NCI-H345 treated with DMSO at 0.1 percent for 48 hours (cell line): ENCODE measurements around the gene DAPK3.
A peak's percentile ranks its signal among the peaks of the same experiment; 100 is the strongest.
"Not testable (repeated sequence)": the region's sequence is repeated elsewhere in the genome, so short reads cannot be mapped to it uniquely, and the experiment has no call there.

ENCODE experiments used
- DNase-seq: peaks from one replicate; lab custom pipeline; 2025; ENCODE audit not compliant: unreplicated experiment; lab: John Stamatoyannopoulos, UW

DAPK3 gene

DNA sequence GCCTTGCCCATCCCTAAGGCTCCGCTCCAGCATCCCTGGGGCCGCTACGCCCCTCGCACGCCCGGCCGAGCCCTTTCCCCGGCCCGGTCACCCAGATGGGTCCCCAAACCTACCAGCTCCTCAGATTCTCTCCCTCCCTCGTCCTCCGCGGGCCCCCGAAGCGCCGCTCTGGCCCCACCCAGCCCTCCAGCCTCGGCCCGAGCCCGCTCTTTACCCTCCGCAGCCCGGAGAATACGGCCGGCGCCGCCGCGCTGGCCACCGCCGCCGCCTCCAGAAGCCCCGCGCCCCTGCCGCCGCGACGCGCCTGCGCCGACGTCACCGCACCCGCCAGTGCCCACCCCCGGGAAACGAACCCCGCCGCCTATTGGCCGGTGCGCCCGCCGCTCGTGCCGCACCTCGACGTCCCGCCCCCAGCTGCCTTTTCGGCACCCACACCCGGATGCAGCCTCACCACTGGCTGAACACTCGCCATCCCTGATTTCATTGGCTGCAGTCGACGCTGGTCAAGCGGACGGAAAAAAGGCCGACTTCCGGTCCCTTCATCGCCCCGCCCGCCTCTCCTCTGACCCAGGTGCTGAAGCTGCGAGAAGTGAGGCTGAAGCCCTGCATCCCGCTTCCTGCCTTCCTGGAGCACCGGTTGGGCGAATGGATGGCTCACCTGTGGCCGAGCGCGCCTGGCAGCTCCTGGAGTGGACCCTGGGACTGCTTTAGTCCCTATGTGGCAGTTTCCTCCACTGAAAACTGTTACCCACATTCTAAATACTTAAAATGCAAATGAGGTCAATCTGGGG, at the start of gene DAPK3:
TSS of gene DAPK3 (minus strand) at position 292 of the 791 bp plus-strand sequence. CDS start 1,364 bp downstream, outside the sequence.
- DNase-seq = peak; percentile 91

DNA sequence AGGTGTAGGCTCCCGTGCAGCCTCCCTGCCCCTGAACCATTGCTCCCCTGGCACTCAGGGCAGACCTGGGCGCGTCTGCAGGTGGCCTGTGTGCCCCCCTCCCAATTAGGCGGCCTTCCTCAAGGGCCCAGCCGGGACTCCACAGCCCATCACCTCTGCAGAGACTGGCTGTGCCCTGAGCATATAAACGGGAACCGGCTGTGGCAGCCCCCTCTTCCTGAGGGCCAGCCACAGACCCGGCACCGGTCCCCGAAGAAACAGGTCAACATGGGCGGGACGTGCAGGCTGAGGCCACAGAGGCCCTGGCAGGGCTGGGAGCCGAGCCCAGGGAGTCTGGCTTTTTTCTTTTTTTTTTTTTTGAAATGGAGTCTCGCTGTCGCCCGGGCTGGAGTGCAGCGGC, 48.7 kb upstream of the DAPK3 start:
- no peak for DNase-seq

DNA sequence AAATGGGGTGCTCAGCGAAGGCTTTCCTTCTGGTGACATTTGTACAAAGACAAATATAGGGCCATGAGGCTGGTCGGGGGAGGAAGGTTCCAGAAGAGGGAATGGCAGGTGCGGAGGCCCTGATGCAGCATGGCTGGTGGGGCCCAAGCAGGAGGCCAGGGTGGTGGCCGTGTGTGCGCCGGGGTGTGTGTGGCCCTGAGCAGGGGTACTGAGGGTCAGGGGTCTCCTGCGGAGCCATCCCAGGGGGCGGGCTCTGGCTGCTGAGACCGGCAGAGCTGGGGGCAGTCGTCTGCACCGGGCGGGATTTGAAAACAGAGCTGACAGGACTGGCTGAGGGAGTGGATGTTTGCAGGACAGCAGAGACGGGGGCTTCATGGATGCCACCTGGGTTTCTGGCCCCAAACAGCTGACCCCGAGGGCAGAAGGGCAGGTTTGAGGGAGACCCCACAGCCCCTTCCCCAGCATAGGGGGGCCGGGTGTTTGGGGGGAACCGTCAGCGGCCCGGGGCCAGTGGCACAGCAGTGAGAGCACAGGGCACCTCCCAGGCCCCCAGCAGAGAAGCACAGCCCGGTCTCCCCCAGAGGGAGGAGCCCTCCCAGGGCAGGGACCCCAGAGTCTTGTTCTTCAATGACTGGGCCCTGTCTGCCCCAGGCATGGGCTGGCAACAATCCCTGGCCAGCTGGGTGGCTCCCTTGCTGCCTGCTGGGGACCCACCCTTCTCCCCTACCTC, 48.0 kb upstream of the DAPK3 start:
- DNase-seq = no peak

DNA sequence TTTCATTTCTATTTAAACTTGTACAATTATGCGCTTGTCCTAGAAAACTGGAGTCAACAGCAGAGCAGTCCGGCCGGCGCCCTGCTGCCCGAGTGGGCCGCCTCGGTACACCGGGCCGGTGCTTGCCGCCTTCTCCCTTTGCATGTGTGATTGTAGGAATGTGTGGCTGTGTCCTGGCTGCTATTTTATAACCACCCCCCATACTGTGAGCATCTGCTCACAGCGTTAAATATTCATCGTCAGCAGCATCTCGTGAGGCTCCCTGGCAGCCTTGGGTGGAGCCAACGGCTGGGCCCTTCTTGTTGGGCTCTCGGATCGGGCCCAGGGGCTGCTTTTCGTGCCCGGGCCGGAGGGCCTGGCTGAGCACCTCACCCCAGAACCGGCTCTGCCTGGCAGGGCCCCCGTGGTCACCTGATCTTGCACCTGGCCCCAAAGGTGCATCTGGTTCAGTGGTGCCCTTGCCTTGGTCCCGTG, 47.3 kb upstream of the DAPK3 start:
- DNase-seq = no peak

DNA sequence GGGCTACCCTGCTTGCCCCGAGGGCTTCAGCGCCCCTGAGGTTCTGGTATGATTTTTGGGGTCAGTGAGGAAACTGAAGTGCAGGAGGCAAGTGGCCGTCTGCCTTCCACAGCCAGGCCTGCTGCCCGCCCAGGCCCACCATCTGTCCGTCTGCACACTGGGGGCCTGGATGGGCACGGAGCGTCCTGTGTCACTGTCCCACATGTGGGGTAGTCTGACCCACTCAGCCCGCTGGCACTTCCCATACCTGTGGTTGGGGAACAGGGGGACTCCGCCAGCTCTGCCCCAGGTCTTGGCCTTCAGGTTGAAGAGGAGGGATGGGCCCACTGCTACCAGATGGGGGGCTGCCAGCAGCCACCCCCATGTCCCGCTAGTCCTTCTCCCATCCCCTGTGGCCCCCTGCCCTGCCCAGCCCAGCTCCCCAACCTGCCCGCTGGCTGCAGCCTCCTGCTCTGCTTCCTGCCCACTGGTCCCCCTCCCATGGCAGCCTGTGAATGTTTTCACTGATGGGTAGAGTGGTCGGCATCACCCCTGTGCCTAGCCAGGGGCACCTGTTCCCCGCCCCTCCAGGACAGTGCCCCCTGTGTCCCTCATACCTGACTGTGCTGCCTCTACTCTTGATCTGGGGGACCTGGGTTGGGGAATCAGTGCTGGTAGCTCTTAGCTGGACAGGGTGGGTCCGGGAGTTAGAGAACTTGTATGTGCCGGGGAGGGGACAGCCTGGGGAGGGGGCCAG, 46.2 kb upstream of the DAPK3 start:
- DNase-seq = no peak

DNA sequence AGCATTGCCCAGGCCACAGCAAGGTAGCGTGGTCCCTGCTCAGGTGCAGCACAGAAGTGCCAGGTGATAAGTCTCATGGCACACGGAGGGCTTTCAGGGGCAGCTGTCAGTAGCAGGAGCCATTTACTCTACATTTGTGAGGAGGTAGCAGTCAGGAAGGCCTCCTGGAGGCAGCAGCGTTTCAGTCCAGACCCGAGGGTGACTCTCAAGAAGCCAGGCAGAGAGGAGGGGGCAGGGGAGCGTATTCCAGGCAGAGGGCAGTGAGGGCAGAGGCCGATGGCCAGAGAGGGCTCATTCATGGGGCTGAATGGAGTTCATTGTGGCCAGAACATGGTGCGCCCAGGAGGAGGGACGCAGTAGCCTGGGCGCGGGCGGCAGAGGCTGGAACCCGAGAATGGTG, 45.6 kb upstream of the DAPK3 start:
- no peak for DNase-seq

DNA sequence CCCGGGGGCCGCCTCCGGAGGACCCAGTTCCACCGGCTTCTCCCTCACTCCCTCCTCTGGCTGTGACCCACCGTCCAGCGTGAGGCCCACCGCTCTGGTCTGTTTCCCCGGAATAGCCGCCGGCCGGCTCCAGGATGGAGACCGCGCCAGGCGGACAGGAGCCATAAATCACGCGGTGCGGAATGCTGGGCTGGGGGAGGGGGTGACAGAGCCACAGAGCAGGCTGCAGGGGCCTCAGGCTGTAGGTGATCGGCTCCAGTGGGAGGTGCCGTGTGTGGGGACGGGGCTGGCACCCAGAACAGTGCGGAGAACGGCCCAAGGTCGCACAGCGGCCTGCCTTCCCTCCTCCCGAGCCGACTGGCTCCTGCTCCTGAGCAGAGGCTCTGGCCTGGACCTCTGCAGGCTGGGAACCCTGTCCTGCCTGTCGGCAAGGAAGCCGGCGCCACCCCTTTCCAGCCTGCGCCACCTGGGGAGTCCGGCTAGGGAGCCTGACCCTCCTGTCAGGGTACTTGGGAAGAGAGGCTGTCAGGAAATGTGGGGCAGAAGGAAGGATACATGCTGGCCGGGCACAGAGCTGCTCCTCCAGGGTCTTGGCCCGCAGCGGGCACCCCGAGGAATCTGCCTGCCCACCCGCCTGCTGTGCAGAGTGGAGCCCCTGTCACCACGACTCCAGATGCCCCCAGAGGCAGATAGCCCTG, 45.0 kb upstream of the DAPK3 start:
- no peak for DNase-seq

DNA sequence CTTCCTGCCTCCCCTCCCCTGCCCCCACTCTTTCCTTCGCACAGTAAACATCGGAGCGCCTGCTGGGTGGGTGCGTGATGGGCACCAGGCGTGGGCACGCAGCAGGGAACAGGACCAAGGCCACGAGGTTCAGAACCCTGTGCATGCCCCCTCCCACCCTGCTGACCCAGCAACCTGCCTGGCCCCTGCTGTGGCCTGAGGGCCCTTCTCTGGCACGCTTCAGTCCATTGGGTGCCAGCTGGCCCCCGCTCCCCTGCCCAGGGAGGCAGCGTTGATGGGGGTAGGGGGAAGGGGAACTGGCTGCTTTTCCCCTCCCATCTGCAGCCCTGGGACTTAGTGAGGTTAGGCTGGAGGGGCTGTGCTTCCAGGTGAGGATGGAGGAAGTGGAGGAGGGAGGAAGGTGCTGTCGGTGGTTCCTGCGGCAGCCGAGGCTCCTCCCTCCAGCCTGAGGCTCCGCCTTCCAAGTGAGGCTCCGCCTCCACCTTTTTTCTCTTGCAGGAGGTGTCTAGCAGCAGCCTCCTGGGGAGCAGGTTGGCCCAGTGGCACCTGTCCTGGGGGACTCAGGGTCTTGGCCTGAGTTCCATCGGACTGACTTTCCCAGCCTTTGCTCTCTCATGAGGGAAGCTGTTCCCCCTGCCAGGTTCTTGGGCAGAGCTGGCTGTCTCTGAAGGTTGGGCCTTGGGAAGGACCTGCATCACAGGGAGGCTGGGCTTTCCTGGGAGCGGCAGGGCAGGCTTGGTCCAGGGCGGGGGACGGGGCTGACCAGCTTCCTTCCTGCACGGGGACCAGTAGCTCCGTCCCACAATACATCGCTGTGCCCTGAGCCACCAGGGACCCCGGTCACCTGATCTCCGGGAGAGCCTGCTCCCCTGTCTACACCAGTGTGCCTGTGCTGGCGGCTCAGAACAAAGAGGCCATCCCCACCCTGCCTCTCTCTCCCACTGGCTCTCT, 43.9 kb upstream of the DAPK3 start:
- DNase-seq = no peak

DNA sequence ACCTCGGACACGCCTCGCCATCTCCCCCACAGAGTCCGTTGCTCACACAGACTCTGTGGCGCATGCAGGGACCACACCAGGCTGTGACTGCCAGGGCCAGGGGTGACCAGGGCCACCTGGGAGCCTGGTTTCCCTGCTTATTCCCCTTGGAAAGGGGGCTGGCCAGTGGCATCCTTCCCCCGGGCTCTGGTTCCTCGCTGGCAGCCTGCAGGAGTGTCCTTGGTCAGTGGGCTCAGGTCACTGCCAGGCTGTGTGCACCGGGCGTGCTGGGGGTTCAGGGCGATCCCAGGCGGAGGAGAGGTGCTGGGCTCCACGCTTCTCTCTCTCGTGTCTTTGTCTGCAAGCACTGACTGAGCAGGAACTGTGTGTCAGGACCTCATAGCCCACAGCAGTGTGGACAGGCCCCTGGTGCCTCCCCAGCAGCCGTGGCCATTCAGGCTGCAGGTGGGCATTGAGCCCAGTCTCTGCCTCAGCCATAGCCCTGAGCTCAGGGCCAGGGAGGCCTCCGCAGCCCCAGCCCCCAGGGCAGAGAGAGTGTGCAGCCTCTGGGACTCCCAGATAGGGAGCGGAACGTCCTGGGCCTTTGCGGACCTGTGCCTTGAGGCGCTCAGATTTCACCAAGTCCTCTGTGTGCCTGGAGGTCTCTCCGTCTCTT, 43.1 kb upstream of the DAPK3 start:
- DNase-seq = no peak

DNA sequence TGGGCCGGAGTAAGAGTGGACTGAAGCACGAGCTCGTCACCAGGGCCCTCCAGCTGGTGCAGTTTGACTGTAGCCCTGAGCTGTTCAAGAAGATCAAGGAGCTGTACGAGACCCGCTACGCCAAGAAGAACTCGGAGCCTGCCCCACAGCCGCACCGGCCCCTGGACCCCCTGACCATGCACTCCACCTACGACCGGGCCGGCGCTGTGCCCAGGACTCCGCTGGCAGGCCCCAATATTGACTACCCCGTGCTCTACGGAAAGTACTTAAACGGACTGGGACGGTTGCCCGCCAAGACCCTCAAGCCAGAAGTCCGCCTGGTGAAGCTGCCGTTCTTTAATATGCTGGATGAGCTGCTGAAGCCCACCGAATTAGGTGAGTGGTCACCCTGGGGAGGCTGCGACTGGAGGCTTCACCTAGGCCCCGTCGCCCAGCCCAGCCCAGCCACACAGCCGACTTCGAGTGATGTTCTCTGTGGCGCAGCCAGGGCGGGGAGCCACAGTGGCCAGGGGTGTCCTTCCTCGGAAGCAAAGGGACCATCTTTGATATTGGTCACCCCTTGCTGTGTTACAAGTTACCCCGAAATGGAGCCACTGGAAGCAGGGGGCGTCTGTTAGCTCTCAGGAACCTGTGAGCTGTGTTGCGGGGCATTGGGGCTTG, 42.2 kb upstream of the DAPK3 start:
- DNase-seq = no peak

DNA sequence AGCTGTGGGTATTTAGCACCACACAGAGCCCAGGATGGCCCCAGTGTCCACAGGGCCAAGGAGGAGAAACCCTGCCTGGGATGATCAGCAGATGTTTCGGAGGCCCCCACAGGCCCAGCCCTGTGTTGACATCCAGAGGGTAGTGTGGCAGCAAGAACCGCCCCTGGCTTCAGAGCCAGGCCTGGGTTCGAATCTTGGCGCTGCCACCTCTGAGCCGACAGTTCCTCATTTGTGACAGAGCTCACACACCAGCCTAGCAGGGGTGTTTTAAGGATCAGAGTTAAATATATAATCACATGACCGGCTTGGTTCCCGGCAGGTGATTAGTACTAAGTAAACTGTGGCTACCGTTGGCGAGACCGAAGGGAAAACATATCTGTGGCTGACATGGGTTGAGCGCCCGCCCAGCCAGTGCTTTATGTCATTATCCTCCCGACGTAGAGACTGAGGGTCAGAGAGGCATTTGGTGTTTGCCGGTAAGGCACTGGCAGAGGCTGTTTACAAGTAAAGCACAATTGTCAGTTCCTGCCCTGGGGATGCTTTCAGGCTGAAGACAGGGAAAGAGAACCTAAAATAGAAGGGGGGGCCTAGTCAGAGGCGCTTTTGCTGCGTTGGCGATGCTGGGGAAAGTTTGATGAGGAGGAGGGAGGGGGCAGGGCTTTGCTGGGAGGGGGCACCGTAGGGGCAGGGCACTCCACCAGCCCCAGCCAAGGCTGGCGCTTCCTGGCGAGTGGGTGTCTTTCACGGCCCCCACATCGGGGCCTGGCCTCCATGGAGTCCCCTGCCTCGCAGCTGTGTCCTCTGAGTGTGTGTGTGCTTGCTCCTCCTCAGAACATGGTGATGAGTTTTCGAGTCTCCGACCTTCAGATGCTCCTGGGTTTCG, 41.4 kb upstream of the DAPK3 start:
- DNase-seq = peak; percentile 25

DNA sequence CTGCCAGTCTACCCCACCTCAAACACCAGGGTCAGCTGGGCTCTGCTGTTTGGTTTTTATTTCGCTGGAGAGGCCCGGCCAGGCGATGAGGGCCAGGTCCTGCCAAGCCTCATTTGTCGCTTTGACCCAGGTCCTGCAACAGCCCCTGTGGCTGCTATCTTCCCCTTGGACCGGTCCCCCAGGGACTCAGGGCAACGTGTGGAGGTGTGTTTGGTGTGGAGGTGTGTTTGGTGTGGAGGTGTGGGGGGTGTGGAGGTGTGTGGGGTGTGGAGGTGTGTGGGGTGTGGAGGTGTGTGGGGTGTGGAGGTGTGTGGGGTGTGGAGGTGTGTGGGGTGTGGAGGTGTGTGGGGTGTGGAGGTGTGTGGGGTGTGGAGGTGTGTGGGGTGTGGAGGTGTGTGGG, 40.5 kb upstream of the DAPK3 start:
- DNase-seq = not testable (repeated sequence)

DNA sequence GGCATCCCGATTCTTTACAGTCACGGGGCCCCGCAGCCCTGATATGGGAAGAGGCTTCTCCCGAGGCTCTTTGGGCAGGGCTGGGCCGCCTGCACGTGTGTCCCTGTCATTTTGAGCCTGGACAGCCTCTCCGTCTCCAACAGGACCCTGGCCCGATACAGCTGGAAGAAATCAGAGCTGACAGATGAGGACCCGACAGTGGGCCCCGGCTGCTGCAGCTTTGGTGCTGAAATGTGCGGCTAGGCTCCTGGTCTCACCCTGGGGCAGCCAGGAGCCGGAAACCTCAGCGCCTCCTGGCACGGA, 39.9 kb upstream of the DAPK3 start:
- no peak for DNase-seq

DNA sequence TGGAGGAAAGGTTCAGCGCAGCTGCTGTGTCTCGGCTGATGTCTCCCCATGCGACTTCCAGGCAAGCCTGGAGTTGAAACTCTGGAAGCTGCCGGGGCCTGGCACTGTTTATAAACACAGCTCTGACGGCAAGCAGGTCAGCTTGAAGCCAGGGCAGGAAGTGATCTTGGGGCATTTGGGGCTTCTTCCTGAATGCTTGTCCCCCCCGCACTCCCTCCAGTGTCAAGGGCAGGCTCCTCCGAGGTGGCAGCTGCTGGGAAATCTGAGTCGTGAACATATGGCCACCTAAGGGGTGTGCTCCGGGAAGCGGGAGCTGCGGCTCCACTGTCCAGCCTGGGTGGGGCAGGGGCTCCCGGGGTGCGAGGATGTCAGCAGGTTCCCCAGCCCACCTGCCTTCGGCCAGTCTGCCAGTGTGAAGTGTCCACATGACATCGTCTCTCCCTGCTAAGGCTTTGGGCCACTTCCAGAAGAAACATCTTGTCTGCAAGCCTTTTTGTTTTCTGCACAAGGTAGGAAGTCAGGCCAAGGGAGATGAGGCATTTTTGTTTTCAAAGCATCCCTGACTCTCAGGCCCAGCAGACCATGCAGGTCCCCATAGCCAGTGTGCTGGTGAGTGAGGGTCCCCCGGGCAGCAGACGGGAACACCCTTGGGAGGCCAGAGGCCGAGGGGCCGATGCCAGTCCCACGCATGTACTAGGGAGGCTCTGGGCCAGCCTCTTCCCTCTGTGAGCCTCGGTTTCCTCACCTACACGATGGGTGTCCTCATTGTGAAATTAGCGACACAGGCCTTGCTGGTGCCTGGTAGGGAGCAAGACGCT, 39.3 kb upstream of the DAPK3 start:
- DNase-seq = no peak

DNA sequence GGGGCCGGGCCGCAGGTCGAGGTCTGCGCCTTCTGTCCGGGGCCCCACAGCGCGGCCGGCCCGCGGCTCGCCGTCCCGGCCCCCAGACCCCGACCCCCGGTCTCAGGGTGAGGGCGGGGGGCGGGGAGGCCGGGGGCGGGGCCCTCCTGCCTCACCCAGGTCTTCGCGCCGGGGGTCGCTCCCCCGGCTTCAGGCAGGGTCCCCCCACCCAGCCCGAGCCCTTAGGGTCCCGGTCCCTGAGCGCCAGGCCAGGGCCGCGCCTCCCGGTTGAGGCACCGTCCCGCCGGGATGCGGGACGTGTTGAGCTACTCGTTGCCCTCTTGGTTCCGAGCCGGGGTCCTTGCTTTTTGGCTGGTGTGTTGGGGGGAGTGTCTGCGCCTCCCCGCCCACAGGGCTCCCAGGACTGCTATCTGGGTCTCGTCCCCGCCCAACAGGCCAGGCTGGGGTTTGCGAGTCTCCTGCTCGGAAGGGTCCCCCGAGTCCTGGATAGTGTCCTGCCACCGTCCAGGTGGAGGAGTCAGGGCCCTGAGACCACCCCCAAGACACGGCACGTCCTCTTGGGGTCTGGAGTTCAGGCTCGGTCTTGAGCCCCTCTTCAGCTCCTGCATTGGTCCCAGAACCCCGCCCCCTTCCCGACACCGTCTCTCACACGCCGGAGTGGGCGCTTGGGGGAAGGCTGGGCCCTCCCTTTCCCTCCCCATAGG, 37.1 kb upstream of the DAPK3 start:
- DNase-seq = no peak

DNA sequence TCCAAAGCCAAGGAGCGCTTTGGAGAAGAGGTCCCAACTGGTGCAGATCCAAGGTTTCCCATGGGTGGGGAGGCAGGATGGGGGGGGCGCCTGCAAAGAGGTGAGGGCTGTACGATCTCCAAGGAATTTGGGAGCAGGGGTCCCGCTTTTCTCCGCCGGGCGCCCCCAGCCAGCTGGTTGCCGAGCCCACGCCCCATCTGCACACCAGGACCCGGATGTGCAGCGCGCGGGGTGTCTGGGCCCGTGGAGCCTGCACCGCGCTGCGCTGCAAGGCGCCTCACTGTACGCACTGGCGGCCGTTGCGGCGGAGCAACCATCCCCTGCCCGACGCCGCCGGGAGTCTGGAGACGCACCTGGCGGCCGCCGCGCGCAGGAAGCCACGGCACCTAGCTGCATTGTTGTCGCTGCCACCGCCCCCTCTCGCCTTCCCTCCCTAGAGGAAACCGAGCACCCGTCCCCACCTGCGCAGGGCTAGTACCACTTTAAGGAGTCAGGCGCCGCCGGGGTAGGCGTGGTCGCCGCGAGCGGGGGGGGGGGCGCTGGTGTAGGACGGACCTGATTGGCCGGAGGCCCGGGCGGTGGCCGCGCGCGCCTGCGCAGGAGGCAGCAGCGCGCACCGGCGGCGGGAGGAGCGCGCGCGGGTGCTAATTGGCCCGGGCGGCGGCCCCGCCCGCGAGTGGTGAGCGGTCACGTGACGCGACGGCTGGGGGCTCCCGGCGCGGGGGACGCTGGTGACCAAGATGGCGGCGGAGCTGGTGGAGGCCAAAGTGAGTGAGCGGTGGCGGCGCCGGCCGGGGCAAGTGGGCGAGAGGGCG, 36.3 kb upstream of the DAPK3 start, which contains the start of gene PIAS4:
TSS of gene PIAS4 (plus strand) at position 716 of the 815 bp plus-strand sequence. CDS start at position 741, 25 bp downstream.
- DNase-seq = peak; percentile 89
